ENCODE measurements around the gene RNASEH2A.

DNA sequence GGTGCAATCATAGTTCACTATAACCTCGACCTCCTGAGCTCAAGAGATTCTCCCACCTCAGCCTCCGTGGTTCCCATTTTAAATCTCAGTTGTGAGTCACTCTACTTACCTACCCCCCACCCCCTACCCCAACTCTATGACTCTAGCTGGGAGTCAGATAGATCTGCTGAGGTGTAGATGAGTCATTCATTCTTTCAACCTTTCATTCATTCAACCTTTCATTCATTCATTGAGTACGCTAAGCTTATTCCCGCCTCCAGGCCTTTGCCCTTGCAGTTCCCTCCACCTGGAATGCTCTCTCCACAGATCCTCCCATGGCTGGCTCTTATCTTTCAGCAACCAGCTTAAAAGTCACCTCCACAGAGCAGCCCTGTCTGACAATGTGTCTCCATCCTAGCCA, 30.8 kb downstream of the RNASEH2A start:
- no peak for TF ChIP-seq POLR2A (IDR thresholded peaks at IDR 0.05)
- TF ChIP-seq, protein P1, sequence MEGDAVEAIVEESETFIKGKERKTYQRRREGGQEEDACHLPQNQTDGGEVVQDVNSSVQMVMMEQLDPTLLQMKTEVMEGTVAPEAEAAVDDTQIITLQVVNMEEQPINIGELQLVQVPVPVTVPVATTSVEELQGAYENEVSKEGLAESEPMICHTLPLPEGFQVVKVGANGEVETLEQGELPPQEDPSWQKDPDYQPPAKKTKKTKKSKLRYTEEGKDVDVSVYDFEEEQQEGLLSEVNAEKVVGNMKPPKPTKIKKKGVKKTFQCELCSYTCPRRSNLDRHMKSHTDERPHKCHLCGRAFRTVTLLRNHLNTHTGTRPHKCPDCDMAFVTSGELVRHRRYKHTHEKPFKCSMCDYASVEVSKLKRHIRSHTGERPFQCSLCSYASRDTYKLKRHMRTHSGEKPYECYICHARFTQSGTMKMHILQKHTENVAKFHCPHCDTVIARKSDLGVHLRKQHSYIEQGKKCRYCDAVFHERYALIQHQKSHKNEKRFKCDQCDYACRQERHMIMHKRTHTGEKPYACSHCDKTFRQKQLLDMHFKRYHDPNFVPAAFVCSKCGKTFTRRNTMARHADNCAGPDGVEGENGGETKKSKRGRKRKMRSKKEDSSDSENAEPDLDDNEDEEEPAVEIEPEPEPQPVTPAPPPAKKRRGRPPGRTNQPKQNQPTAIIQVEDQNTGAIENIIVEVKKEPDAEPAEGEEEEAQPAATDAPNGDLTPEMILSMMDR (IDR thresholded peaks at IDR 0.05): no peak
